Smooth muscle cell (in vitro differentiated cells): ENCODE measurements around the gene UFSP2. TPM values are rescaled to one million over a fixed set of nuclear protein-coding genes. Genes with fewer than 3 reads are reported as not detected.

Experiments used
- DNase-seq: peaks from one replicate; lab custom pipeline; 2025; ENCODE audit not compliant: unreplicated experiment; lab: John Stamatoyannopoulos, UW
- H2AFZ ChIP-seq: fragments of 200-600 bp; sonication (generic); 2 replicates; pipeline ENCODE4 v1.6.0; 2016; ENCODE audit warnings: antibody characterized with exemption, low read depth, mild to moderate bottlenecking
- H3F3A ChIP-seq: fragments of 200-600 bp; sonication (generic); 2 replicates; pipeline ENCODE4 v1.6.0; 2017; ENCODE audit warnings: antibody characterized with exemption, low read depth
- H3K27ac ChIP-seq: fragments of 200-600 bp; sonication (generic); 2 replicates; pipeline ENCODE4 v1.5.1; 2016; ENCODE audit warnings: low read depth, mild to moderate bottlenecking
- H3K27me3 ChIP-seq: fragments of 200-600 bp; sonication (generic); 2 replicates; pipeline ENCODE4 v1.6.1; 2016; ENCODE audit warnings: low read depth, mild to moderate bottlenecking
- H3K36me3 ChIP-seq: fragments of 200-600 bp; sonication (generic); 2 replicates; pipeline ENCODE4 v1.5.1; 2016; ENCODE audit warnings: low read depth
- H3K4me1 ChIP-seq: fragments of 200-600 bp; sonication (generic); 2 replicates; pipeline ENCODE4 v1.5.1; 2016; ENCODE audit warnings: low read depth
- H3K4me2 ChIP-seq: fragments of 200-600 bp; sonication (generic); 2 replicates; pipeline ENCODE4 v1.6.0; 2016; ENCODE audit warnings: mild to moderate bottlenecking
- H3K4me3 ChIP-seq: fragments of 200-600 bp; sonication (generic); 2 replicates; pipeline ENCODE4 v1.5.1; 2016; ENCODE audit warnings: mild to moderate bottlenecking
- H3K79me2 ChIP-seq: fragments of 200-600 bp; sonication (generic); 2 replicates; pipeline ENCODE4 v1.6.0; 2016; ENCODE audit warnings: low read depth, mild to moderate bottlenecking
- H3K9ac ChIP-seq: fragments of 200-600 bp; sonication (generic); 2 replicates; pipeline ENCODE4 v1.6.0; 2016; ENCODE audit warnings: low read depth
- H3K9me3 ChIP-seq: fragments of 200-600 bp; sonication (generic); replicated peaks from 2 replicates; pipeline ENCODE4 v1.5.1; 2016; ENCODE audit warnings: low read depth
- H4K20me1 ChIP-seq: fragments of 200-600 bp; sonication (generic); 2 replicates; pipeline ENCODE4 v1.6.0; 2016; ENCODE audit warnings: low read depth
- WGBS: methylation state at CpG from one replicate; pipeline ENCODE4 v1.1.7; 2016; ENCODE audit warnings: low lambda C conversion rate; 5-methylcytosine and 5-hydroxymethylcytosine counted together
- polyA plus RNA-seq: library from polyadenylated mRNA; unstranded; fragments of >200 nt; fragmentation: Nextera tagmentation; extraction: Ambion mirVana; gene quantifications from 2 replicates; pipeline ENCODE4 v1.2.1, GENCODE V29; 2016
- total RNA-seq: library from RNA; depleted of rRNA; stranded (reverse); fragments of >200 nt; gene quantifications from 2 replicates; pipeline ENCODE4 v1.2.3, GENCODE V29; 2014
- TF ChIP-seq, protein P1 (sequence below): fragments of 200-600 bp; sonication (generic); IDR thresholded peaks from 2 replicates; pipeline ENCODE4 v1.5.1; 2017; ENCODE audit warnings: borderline replicate concordance, mild to moderate bottlenecking, antibody characterized with exemption; ENCODE audit not compliant: insufficient read depth, poor library complexity, severe bottlenecking

The UFSP2 gene, protein sequence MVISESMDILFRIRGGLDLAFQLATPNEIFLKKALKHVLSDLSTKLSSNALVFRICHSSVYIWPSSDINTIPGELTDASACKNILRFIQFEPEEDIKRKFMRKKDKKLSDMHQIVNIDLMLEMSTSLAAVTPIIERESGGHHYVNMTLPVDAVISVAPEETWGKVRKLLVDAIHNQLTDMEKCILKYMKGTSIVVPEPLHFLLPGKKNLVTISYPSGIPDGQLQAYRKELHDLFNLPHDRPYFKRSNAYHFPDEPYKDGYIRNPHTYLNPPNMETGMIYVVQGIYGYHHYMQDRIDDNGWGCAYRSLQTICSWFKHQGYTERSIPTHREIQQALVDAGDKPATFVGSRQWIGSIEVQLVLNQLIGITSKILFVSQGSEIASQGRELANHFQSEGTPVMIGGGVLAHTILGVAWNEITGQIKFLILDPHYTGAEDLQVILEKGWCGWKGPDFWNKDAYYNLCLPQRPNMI
- total RNA-seq, result 36.6 and 45.8 TPM in 2 replicates
- 49.7 and 65.0 TPM in 2 replicates for polyA plus RNA-seq

DNA sequence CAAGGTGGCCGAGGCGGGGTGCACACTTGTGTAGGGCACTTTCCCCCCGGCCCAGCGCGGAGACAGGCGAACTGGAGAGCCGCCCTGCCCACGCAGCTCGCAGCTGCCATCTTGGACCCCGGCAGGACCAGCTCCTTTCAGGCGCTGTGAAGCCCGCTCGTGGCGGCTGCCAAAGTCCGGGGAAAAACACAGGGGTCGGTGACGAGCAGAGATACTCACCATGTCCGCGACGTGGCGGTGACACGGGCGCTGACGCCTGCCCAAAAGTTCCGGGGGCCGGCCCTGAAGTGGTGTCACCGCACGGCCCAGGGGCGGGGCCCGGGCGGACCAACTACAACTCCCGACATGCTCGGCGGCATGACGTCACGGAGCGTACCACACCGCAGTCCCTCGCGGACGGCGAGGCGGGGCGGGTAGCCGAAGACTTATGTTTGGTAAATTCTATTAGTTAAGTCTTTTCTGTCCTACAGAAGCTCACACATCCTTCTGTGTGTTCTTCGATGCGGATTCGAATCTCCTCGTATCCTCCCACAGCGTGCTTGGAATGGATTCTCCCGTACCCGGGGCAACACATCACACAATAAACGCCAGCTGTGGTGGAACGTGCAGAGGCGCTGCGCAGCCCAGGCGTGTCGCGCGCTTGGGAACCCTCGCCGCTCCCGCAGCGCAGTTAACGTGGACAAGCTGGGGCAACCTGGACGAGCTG lies at the start of gene UFSP2:
Gene UFSP2 (minus strand): TSS at position 318 of the 706 bp plus-strand sequence. CDS start 96 bp downstream, at position 222.
- Histone ChIP-seq H3K79me2 (peaks cover 31% of the 10 kb centered on the region), H3K4me1 (peaks cover 20% of the 10 kb centered on the region), H2AFZ (peak within 1 kb of the TSS; percentile 60), H3K4me3 (peak within 1 kb of the TSS; percentile 72), H3K9ac (peak within 1 kb of the TSS; percentile 96), H3K27me3 (no peaks in the 10 kb centered on the region), H3K4me2 (peak within 1 kb of the TSS; percentile 91), H4K20me1 (peaks cover 14% of the 10 kb centered on the region), H3K36me3 (no peaks in the 10 kb centered on the region), H3K9me3 (no peaks in the 10 kb centered on the region), H3F3A (no peaks in the 10 kb centered on the region), H3K27ac (peak within 1 kb of the TSS; percentile 91)
- peak; percentile 89 for DNase-seq
- under 1% methylated on average over 65 of the region's 66 CpGs for WGBS
- TF ChIP-seq, protein P1, sequence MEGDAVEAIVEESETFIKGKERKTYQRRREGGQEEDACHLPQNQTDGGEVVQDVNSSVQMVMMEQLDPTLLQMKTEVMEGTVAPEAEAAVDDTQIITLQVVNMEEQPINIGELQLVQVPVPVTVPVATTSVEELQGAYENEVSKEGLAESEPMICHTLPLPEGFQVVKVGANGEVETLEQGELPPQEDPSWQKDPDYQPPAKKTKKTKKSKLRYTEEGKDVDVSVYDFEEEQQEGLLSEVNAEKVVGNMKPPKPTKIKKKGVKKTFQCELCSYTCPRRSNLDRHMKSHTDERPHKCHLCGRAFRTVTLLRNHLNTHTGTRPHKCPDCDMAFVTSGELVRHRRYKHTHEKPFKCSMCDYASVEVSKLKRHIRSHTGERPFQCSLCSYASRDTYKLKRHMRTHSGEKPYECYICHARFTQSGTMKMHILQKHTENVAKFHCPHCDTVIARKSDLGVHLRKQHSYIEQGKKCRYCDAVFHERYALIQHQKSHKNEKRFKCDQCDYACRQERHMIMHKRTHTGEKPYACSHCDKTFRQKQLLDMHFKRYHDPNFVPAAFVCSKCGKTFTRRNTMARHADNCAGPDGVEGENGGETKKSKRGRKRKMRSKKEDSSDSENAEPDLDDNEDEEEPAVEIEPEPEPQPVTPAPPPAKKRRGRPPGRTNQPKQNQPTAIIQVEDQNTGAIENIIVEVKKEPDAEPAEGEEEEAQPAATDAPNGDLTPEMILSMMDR, result no peak

DNA sequence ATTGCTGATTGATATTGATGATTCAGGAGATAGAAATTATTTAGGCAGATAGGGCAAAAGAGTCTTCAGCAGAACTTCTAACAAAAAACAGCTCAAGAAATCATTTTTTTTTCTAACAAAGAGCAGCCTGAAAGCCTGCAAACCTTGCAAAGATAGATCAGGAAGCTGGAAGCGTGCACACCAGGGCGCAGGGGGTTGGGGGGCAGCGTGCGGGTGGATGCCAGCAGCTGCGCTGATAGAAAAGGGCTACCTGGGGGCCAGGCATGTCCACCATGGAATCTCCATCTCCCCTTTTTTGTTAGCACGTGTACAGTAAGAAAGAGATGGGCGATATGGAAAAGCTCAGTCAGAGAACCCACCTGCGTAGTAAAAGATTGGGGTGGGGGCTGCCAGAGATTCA lies 47.5 kb upstream of the UFSP2 start:
- Histone ChIP-seq H3K4me1 (no peaks in the 10 kb centered on the region), H3K4me3 (no peak overlapping the region), H3K4me2 (no peak overlapping the region), H3K9ac (no peak overlapping the region), H3F3A (no peaks in the 10 kb centered on the region), H3K27me3 (peaks cover under 1% of the 10 kb centered on the region), H3K36me3 (no peaks in the 10 kb centered on the region), H2AFZ (no peak overlapping the region), H3K9me3 (no peaks in the 10 kb centered on the region), H4K20me1 (no peaks in the 10 kb centered on the region), H3K79me2 (no peaks in the 10 kb centered on the region), H3K27ac (no peak overlapping the region)
- 97% methylated on average over 8 of the region's 8 CpGs for WGBS
- TF ChIP-seq, protein P1, result no peak
- no peak for DNase-seq

DNA sequence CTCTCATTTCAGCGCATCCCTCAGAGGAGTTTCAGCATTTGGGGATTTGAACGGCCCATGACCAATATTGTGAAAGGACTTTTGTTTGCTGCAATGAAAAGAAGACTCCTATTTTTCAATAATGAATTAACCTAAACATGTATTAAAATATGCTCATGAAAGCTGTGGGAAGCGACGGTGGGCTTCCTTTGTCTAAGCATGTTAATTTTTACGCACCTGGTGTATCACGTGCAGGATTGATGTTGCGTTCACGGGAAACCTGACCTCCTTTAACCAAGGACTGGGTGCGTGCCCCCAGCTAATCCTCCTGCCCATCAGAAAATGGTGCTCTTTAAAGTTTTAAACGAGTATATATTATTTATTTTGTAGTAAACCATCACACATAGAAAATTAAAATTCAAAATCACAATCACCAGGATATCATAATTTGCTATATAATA lies 46.4 kb upstream of the UFSP2 start:
- Histone ChIP-seq H3K4me2 (peak overlapping the region; percentile 97), H3K79me2 (no peaks in the 10 kb centered on the region), H3K27ac (no peak overlapping the region), H3K4me1 (no peaks in the 10 kb centered on the region), H3K9me3 (no peaks in the 10 kb centered on the region), H3K4me3 (peak overlapping the region; percentile 98), H3K27me3 (no peaks in the 10 kb centered on the region), H3K9ac (peak overlapping the region; percentile 78), H4K20me1 (no peaks in the 10 kb centered on the region), H2AFZ (peak overlapping the region; percentile 92), H3F3A (no peaks in the 10 kb centered on the region), H3K36me3 (no peaks in the 10 kb centered on the region)
- TF ChIP-seq, protein P1, result no peak
- DNase-seq, result no peak
- WGBS, result 45% methylated on average over 10 of the region's 10 CpGs
